SK-N-SH (cell line): ENCODE results near the gene MBD4. TPM values are rescaled to one million over a fixed set of nuclear protein-coding genes. Genes with fewer than 3 reads are reported as not detected.

Experiments
- CTCF ChIA-PET: fragments of 300-600, 350-600 bp; formaldehyde crosslinking; extraction: SDS; loops from one replicate; lab custom pipeline; 2021; lab: Yijun Ruan, JAX
- POLR2A ChIA-PET: fragments of 350-600 bp; sonication (Branson Sonifier 250); formaldehyde crosslinking; extraction: SDS; loops from one replicate; lab custom pipeline; 2020; ENCODE audit warnings: antibody characterized with exemption, inconsistent platforms; lab: Yijun Ruan, JAX
- DNase-seq: peaks from one replicate; pipeline ENCODE4 v3.0.0; 2012
- H2AFZ ChIP-seq: fragments of 200-600 bp; sonication (generic); 2 replicates; pipeline ENCODE4 v1.8.1; 2016; ENCODE audit warnings: antibody characterized with exemption, mild to moderate bottlenecking, low read depth
- H3F3A ChIP-seq: fragments of 200-600 bp; sonication (generic); replicated peaks from 2 replicates; pipeline ENCODE3; 2016; ENCODE audit warnings: antibody characterized with exemption, mild to moderate bottlenecking; ENCODE audit not compliant: insufficient read depth
- H3K27ac ChIP-seq, 2 experiments: fragments of 200-500 bp in 1 of 2; fragments of 200-600 bp in 1 of 2; sonication (Bioruptor generic) in 1 of 2; sonication (generic), shearing (Covaris generic) in 1 of 2; 2 replicates each; pipeline versions ENCODE4 v1.5.1 to v1.6.1; 2014 to 2016; ENCODE audit warnings: low read depth in 2 of 2, inconsistent platforms in 1 of 2, low read length in 1 of 2, mild to moderate bottlenecking in 1 of 2, mixed read lengths in 1 of 2
- H3K27me3 ChIP-seq: fragments of 200-600 bp; sonication (generic), shearing (Covaris generic); 2 replicates; pipeline ENCODE4 v1.6.1; 2016; ENCODE audit warnings: mixed run types; ENCODE audit not compliant: insufficient read depth
- H3K36me3 ChIP-seq, 2 experiments: fragments of 200-500 bp in 1 of 2; fragments of 200-600 bp in 1 of 2; sonication (Bioruptor generic) in 1 of 2; sonication (generic) in 1 of 2; replicated peaks in 1 of 2; 2 replicates each; pipeline versions ENCODE3 to v1.5.1; 2014 to 2016; ENCODE audit warnings: low read length in 1 of 2, mild to moderate bottlenecking in 1 of 2; ENCODE audit not compliant: insufficient read depth in 2 of 2, control insufficient read depth in 1 of 2
- H3K4me1 ChIP-seq, 2 experiments: fragments of 200-500 bp in 1 of 2; fragments of 200-600 bp in 1 of 2; sonication (Bioruptor generic) in 1 of 2; sonication (generic), shearing (Covaris generic) in 1 of 2; 2 replicates each; pipeline versions ENCODE4 v1.5.1 to v1.6.1; 2014 to 2016; ENCODE audit warnings: low read depth in 1 of 2, low read length in 1 of 2, mixed run types in 1 of 2; ENCODE audit not compliant: insufficient read depth in 2 of 2, control insufficient read depth in 1 of 2
- H3K4me2 ChIP-seq: fragments of 200-600 bp; sonication (generic), shearing (Covaris generic); 2 replicates; pipeline ENCODE4 v1.6.1; 2017; ENCODE audit warnings: mixed run types
- H3K4me3 ChIP-seq, 2 experiments: fragments of 200-500 bp in 1 of 2; fragments of 200-600 bp in 1 of 2; sonication (Bioruptor generic) in 1 of 2; sonication (generic), shearing (Covaris generic) in 1 of 2; 2 replicates each; pipeline versions ENCODE4 v1.5.1 to v1.8.1; 2014 to 2016; ENCODE audit warnings: low read depth in 2 of 2, inconsistent platforms in 1 of 2, low read length in 1 of 2, mild to moderate bottlenecking in 1 of 2, mixed read lengths in 1 of 2, moderate library complexity in 1 of 2
- H3K79me2 ChIP-seq: fragments of 200-600 bp; sonication (generic); 2 replicates; pipeline ENCODE4 v1.8.1; 2017; ENCODE audit warnings: mild to moderate bottlenecking; ENCODE audit not compliant: insufficient read depth
- H3K9ac ChIP-seq: fragments of 200-600 bp; sonication (generic); 2 replicates; pipeline ENCODE4 v1.6.1; 2017; ENCODE audit warnings: mixed run types
- H3K9me2 ChIP-seq: fragments of 200-600 bp; sonication (generic); 2 replicates; pipeline ENCODE4 v1.6.1; 2017; ENCODE audit warnings: mixed run types
- H3K9me3 ChIP-seq: fragments of 200-600 bp; sonication (generic); 2 replicates; pipeline ENCODE4 v1.6.1; 2017; ENCODE audit warnings: mixed run types, mild to moderate bottlenecking, moderate library complexity
- H4K20me1 ChIP-seq: fragments of 200-600 bp; sonication (generic); 2 replicates; pipeline ENCODE4 v1.6.1; 2017; ENCODE audit warnings: mild to moderate bottlenecking, mixed run types; ENCODE audit not compliant: insufficient read depth
- CHD2 ChIP-seq: fragments of 150-350 bp; IDR thresholded peaks from 2 replicates; pipeline ENCODE4 v1.6.1; 2018; ENCODE audit warnings: low read length; ENCODE audit not compliant: partially characterized antibody
- EP300 ChIP-seq, 2 experiments: IDR thresholded peaks; 2 replicates each; pipeline versions ENCODE4 v1.4.0 to v1.6.1; 2012; ENCODE audit warnings: borderline replicate concordance in 1 of 2, low read depth in 1 of 2, low read length in 1 of 2
- FOSL2 ChIP-seq: IDR thresholded peaks from 2 replicates; pipeline ENCODE4 v1.4.0; 2012; ENCODE audit warnings: low read depth, mild to moderate bottlenecking, moderate library complexity, borderline replicate concordance
- FOXJ3 ChIP-seq: sonication (generic); formaldehyde crosslinking; IDR thresholded peaks from 2 replicates; pipeline ENCODE4 v1.5.1; 2020; ENCODE audit warnings: mild to moderate bottlenecking, missing genetic modification reagents
- FOXM1 ChIP-seq: IDR thresholded peaks from 2 replicates; pipeline ENCODE4 v1.4.0; 2012; ENCODE audit warnings: low read depth, mild to moderate bottlenecking
- GABPA ChIP-seq: IDR thresholded peaks from 2 replicates; pipeline ENCODE4 v1.4.0; 2012; ENCODE audit warnings: low read depth, mild to moderate bottlenecking
- MXI1 ChIP-seq: IDR thresholded peaks from 2 replicates; pipeline ENCODE4 v1.6.1; 2012; ENCODE audit warnings: mild to moderate bottlenecking, low read depth, low read length, improper control_type of control experiment
- NRF1 ChIP-seq: IDR thresholded peaks from 2 replicates; pipeline ENCODE4 v1.6.1; 2012; ENCODE audit warnings: low read depth, mild to moderate bottlenecking, low read length
- POLR2AphosphoS5 ChIP-seq: IDR thresholded peaks from 2 replicates; pipeline ENCODE4 v1.6.1; 2012; ENCODE audit warnings: low read depth, low read length
- RFX5 ChIP-seq: IDR thresholded peaks from 2 replicates; pipeline ENCODE4 v1.6.1; 2012; ENCODE audit warnings: mild to moderate bottlenecking, improper control_type of control experiment, low read length
- RXRA ChIP-seq: IDR thresholded peaks from 2 replicates; pipeline ENCODE4 v1.4.0; 2012; ENCODE audit warnings: low read depth, mild to moderate bottlenecking, borderline replicate concordance
- SMC3 ChIP-seq: IDR thresholded peaks from 2 replicates; pipeline ENCODE4 v1.6.1; 2012; ENCODE audit warnings: low read depth, low read length, improper control_type of control experiment
- WGBS: methylation state at CpG from one replicate; pipeline ENCODE4 v1.1.6; 2017; ENCODE audit warnings: low lambda C conversion rate; 5-methylcytosine and 5-hydroxymethylcytosine counted together
- polyA plus RNA-seq, 3 experiments: library from polyadenylated mRNA; depleted of rRNA; stranded (reverse); fragments of >200 nt; gene quantifications; 2 replicates each; pipeline ENCODE4 v1.2.3, GENCODE V29; 2012
- TF ChIP-seq, protein P1 (sequence below): fragments of 150-350 bp; IDR thresholded peaks from 2 replicates; pipeline ENCODE4 v1.6.1; 2017; ENCODE audit warnings: antibody characterized with exemption, low read length, low read depth, borderline replicate concordance
- TF ChIP-seq, protein P2 (sequence below): IDR thresholded peaks from 2 replicates; pipeline ENCODE4 v1.6.1; 2012; ENCODE audit warnings: mild to moderate bottlenecking, low read depth, low read length, moderate library complexity
- TF ChIP-seq, protein P3 (sequence below): IDR thresholded peaks from 2 replicates; pipeline ENCODE4 v1.4.0; 2012; ENCODE audit warnings: low read depth, borderline replicate concordance

The MBD4 gene
- polyA plus RNA-seq, 1 of the 3 experiments (the other 2 are of a cell fraction) = 11.1 TPM

DNA sequence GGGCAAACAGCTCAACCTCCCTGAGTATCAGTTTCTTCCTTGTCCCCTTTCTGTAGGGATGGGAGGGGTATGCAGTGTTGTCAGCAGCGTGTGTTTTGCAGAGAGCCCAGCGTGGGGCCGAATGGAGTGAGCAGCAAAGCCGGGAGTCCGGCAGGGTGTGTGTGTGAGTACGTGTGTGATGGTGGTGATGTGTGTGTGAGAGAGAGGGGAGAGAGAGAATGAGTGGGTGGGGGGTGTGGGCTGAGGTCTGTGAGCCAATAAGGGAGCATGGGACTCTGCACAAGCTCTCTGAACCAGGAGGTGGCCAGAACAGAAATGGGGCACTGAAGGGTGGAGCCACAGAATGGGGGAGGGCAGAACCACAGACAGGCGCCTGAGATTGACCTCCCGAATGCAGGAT lies 44.1 kb upstream of the MBD4 start:
- Histone ChIP-seq H3K4me3 (no peak overlapping the region), H3K9me3 (no peaks in the 10 kb centered on the region), H3K79me2 (no peaks in the 10 kb centered on the region), H3K27ac (no peak overlapping the region), H3K9ac (no peak overlapping the region), H3K27me3 (no peaks in the 10 kb centered on the region), H3K4me1 (peaks cover 0 to 11% of the 10 kb centered on the region in 2 experiments; a peak in 2 of 4 replicates), H4K20me1 (no peaks in the 10 kb centered on the region), H3K4me2 (no peak overlapping the region), H3K36me3 (peaks cover 5 to 26% of the 10 kb centered on the region in 2 experiments), H2AFZ (no peak overlapping the region), H3F3A (peaks cover 4% of the 10 kb centered on the region), H3K9me2 (no peaks in the 10 kb centered on the region)
- CTCF ChIA-PET = interaction anchor here (2.2 kb wide), 1 partner anchor 9 kb away, joined by 5 read pairs; no protein-coding TSS in a partner anchor
- no peak for DNase-seq
- POLR2A ChIA-PET = no interaction called here
- 100% methylated on average over 8 of the region's 8 CpGs for WGBS
- TF ChIP-seq, protein P1, sequence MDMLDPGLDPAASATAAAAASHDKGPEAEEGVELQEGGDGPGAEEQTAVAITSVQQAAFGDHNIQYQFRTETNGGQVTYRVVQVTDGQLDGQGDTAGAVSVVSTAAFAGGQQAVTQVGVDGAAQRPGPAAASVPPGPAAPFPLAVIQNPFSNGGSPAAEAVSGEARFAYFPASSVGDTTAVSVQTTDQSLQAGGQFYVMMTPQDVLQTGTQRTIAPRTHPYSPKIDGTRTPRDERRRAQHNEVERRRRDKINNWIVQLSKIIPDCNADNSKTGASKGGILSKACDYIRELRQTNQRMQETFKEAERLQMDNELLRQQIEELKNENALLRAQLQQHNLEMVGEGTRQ = no peak
- TF ChIP-seq NRF1 (no peak), SMC3 (no peak), CHD2 (no peak), RFX5 (no peak), GABPA (no peak), FOSL2 (no peak), RXRA (no peak), FOXM1 (no peak), EP300 (IDR thresholded peaks at IDR 0.05; ENCODE audit: borderline replicate concordance in 1 of 2, low read depth in 1 of 2, low read length in 1 of 2) (no peak), FOXJ3 (CRISPR knock-in tag) (no peak), MXI1 (no peak), POLR2AphosphoS5 (no peak)
- TF ChIP-seq, protein P2, sequence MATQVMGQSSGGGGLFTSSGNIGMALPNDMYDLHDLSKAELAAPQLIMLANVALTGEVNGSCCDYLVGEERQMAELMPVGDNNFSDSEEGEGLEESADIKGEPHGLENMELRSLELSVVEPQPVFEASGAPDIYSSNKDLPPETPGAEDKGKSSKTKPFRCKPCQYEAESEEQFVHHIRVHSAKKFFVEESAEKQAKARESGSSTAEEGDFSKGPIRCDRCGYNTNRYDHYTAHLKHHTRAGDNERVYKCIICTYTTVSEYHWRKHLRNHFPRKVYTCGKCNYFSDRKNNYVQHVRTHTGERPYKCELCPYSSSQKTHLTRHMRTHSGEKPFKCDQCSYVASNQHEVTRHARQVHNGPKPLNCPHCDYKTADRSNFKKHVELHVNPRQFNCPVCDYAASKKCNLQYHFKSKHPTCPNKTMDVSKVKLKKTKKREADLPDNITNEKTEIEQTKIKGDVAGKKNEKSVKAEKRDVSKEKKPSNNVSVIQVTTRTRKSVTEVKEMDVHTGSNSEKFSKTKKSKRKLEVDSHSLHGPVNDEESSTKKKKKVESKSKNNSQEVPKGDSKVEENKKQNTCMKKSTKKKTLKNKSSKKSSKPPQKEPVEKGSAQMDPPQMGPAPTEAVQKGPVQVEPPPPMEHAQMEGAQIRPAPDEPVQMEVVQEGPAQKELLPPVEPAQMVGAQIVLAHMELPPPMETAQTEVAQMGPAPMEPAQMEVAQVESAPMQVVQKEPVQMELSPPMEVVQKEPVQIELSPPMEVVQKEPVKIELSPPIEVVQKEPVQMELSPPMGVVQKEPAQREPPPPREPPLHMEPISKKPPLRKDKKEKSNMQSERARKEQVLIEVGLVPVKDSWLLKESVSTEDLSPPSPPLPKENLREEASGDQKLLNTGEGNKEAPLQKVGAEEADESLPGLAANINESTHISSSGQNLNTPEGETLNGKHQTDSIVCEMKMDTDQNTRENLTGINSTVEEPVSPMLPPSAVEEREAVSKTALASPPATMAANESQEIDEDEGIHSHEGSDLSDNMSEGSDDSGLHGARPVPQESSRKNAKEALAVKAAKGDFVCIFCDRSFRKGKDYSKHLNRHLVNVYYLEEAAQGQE = no peak
- TF ChIP-seq, protein P3, sequence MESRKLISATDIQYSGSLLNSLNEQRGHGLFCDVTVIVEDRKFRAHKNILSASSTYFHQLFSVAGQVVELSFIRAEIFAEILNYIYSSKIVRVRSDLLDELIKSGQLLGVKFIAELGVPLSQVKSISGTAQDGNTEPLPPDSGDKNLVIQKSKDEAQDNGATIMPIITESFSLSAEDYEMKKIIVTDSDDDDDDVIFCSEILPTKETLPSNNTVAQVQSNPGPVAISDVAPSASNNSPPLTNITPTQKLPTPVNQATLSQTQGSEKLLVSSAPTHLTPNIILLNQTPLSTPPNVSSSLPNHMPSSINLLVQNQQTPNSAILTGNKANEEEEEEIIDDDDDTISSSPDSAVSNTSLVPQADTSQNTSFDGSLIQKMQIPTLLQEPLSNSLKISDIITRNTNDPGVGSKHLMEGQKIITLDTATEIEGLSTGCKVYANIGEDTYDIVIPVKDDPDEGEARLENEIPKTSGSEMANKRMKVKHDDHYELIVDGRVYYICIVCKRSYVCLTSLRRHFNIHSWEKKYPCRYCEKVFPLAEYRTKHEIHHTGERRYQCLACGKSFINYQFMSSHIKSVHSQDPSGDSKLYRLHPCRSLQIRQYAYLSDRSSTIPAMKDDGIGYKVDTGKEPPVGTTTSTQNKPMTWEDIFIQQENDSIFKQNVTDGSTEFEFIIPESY = no peak
